ENCODE measurements around the gene UFM1. TPM values are rescaled to one million over a fixed set of nuclear protein-coding genes. Genes with fewer than 3 reads are reported as not detected.

The UFM1 gene
- total RNA-seq, 1 donor = 134 TPM

GRCh38 chr13:38321654-38322053 lies 28.0 kb upstream of the UFM1 start:
- no peak for TF ChIP-seq CTCF (IDR thresholded peaks at IDR 0.05; ENCODE audit: insufficient read depth, low read length)
- no peak for DNase-seq (ENCODE audit: low read depth)
- no peak overlapping the region for H3K4me3 ChIP-seq (ENCODE audit: low read depth, low read length)

GRCh38 chr13:38325426-38325825 lies 24.2 kb upstream of the UFM1 start:
- TF ChIP-seq CTCF (IDR thresholded peaks at IDR 0.05; ENCODE audit: insufficient read depth, low read length) = no peak
- DNase-seq (ENCODE audit: low read depth) = no peak
- H3K4me3 ChIP-seq (ENCODE audit: low read depth, low read length) = no peak overlapping the region

- H3K4me3 ChIP-seq (ENCODE audit: low read depth, low read length) = no peak overlapping the region
- no peak for TF ChIP-seq CTCF (IDR thresholded peaks at IDR 0.05; ENCODE audit: insufficient read depth, low read length)
- no peak for DNase-seq (ENCODE audit: low read depth)
These were observed 21.0 kb upstream of the UFM1 start for GRCh38 chr13:38328699-38329098.

GRCh38 chr13:38334845-38335244 lies 14.8 kb upstream of the UFM1 start:
- DNase-seq (ENCODE audit: low read depth) = no peak
- TF ChIP-seq CTCF (IDR thresholded peaks at IDR 0.05; ENCODE audit: insufficient read depth, low read length) = no peak
- no peak overlapping the region for H3K4me3 ChIP-seq (ENCODE audit: low read depth, low read length)

GRCh38 chr13:38338089-38338488 lies 11.6 kb upstream of the UFM1 start:
- no peak for TF ChIP-seq CTCF (IDR thresholded peaks at IDR 0.05; ENCODE audit: insufficient read depth, low read length)
- no peak overlapping the region for H3K4me3 ChIP-seq (ENCODE audit: low read depth, low read length)
- no peak for DNase-seq (ENCODE audit: low read depth)

- TF ChIP-seq CTCF (IDR thresholded peaks at IDR 0.05; ENCODE audit: insufficient read depth, low read length) = no peak
- DNase-seq (ENCODE audit: low read depth) = no peak
- H3K4me3 ChIP-seq (ENCODE audit: low read depth, low read length) = no peak overlapping the region
These were observed 9.0 kb upstream of the UFM1 start for GRCh38 chr13:38340624-38341023.

- no peak for DNase-seq (ENCODE audit: low read depth)
- no peak overlapping the region for H3K4me3 ChIP-seq (ENCODE audit: low read depth, low read length)
- TF ChIP-seq CTCF (IDR thresholded peaks at IDR 0.05; ENCODE audit: insufficient read depth, low read length) = no peak
These were observed 8.4 kb upstream of the UFM1 start for GRCh38 chr13:38341149-38341692.

All from fibroblast of the aortic adventitia (primary cell).